ENCODE data around the gene SPDYE4.

SPDYE4 gene

GRCh38 chr17:8785547-8786413, 27.4 kb upstream of the SPDYE4 start:
- DNase-seq (ENCODE audit: low spot score), result peak; percentile 35

DNA sequence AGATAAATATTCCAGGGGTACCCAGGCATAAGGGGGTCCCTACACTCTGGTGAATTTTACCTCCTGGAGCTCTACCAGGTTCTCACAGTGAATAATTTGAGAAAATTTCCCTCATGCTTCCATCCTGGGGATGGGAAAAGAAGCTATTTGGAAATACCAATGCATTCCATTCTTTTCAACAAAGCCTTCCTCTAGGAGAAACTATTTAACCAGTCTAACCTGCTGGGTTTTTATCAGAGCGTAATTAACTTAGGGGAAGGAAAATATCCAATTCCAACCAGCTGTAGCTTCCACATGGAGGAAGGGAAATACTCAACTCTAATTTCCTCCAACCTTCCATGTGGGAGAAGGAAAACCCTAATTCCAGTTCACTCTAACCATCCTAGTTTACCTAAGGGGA, 23.8 kb upstream of the SPDYE4 start:
- no peak for DNase-seq (ENCODE audit: low spot score)

GRCh38 chr17:8781776-8782175, 23.4 kb upstream of the SPDYE4 start:
- DNase-seq (ENCODE audit: low spot score), result no peak

- peak; percentile 11 for DNase-seq (ENCODE audit: low spot score)
These were observed 18.5 kb upstream of the SPDYE4 start for GRCh38 chr17:8776881-8777280.

GRCh38 chr17:8776248-8776647, 17.9 kb upstream of the SPDYE4 start:
- no peak for DNase-seq (ENCODE audit: low spot score)

GRCh38 chr17:8766731-8767130, 8.4 kb upstream of the SPDYE4 start:
- DNase-seq (ENCODE audit: low spot score), result no peak

DNA sequence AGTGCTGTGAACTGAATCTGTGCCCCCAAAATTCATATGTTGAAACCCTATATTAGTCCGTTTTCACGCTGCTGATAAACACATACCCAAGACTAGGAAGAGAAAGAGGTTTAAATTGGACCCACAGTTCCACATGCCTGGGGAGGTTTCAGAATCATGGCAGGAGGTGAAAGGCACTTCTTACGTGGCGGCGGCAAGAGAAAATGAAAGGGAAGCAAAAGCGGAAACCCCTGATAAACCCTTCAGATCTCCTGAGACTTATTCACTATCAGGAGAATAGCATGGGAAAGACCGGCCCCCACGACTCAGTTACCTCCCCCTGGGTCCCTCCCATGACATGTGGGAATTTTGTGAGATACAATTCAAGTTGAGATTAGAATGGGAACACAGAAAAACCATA, 3.7 kb upstream of the SPDYE4 start:
- no peak for DNase-seq (ENCODE audit: low spot score)

- no peak for DNase-seq (ENCODE audit: low spot score)
These were observed 1.2 kb downstream of the SPDYE4 start for GRCh38 chr17:8757189-8757588.

GRCh38 chr17:8755590-8756255, 2.6 kb downstream of the SPDYE4 start:
- no peak for DNase-seq (ENCODE audit: low spot score)

DNA sequence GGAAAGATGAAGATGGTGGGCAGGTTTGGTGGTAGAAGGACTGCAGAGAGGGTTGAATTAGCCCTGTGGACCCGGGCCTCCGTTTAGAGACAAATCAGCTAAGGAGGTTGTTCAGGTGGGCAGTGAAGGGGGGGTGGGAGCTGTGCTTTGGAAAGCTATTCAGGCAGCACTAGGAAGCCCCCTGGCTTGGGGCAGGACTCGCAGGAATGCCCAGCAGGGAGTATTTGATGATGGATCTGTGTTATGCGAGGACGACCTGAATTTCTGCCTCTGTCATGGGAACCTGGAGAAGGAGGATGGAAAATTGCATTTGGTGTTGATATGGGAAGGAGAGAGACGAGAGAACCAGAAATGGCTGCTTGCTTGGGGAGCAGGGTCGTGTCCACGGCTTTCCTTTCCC, 3.5 kb downstream of the SPDYE4 start:
- DNase-seq (ENCODE audit: low spot score), result no peak

DNA sequence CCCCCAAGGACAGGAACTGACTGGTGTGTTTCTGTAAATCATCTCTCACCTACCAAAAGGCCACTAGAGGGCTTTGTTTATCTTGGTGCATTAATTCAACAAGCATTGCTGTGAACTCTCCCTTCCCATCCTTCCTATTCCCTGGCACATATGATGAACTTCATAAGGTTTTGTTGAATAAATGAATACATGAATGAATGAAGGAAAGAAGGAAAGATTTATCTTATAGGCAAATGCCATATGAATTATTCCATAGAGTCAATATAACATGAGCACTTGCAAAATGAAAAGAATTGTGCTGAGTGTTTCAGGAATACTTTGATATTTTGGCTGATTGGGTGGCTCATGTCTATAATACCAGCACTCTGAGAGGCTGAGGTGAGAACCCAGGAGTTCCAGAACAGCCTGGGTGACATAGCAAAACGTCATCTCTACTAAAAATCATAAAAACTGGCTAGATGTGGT, 4.3 kb downstream of the SPDYE4 start:
- no peak for DNase-seq (ENCODE audit: low spot score)

DNA sequence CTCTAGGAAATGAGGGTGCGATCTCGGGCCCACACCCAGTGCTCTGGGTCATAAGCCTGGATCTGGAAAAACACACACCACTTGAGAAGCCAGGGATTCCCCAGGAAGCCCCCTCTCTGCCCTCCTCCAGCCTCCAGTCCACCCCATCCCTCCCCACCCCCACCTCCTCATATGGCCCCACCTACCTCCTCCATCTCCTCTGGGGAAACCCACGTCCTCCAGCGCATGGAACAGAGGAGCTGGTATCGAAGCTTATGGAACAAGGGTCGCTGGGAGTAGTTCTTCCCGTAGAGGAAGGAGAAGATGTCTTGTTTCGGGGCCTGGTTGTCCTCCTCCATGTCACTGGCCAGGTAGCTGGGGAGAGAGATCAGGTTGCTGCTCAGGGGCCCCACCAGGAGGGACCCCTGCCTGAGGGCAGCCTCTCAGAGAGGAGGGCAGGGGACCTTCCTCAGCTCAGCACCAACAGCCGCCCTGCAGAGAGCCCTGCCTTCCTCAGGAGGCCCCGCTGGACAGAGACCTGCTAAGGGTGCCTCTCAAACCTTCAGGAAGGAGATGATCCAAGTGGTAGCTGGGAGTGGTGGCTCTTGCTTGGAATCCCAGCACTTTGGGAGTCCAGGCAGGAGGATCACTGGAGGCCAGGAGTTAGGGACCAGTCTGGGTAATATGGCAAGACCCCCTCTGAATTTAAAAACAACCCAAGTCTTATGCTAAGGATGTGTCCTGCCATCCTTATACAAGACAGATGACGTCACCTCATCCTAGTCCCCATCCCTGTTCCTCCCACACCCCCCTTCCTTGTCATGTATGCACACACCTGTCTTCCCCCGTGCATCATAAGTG, 5.0 kb downstream of the SPDYE4 start:
- no peak for DNase-seq (ENCODE audit: low spot score)

- no peak for DNase-seq (ENCODE audit: low spot score)
These were observed 8.7 kb downstream of the SPDYE4 start for GRCh38 chr17:8749616-8750015.

DNA sequence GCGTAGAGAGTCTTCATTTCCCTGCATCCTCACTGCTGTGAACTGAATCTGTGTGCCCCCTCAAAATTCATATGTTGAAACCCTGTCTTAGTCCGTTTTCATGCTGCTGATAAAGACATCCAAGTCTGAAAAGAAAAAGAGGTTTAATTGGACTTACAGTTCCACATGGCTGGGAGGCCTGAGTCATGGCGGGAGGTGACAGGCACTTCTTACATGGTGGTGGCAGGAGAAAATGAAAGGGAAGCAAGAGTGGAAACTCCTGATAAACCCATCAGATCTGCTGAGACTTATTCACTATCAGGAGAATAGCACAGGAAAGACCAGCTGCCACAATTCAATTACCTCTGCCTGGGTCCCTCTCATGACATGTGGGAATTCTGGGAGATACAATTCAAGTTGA, 10.6 kb downstream of the SPDYE4 start:
- no peak for DNase-seq (ENCODE audit: low spot score)

- DNase-seq (ENCODE audit: low spot score), result no peak
These were observed 11.7 kb downstream of the SPDYE4 start for GRCh38 chr17:8746501-8747236.

DNA sequence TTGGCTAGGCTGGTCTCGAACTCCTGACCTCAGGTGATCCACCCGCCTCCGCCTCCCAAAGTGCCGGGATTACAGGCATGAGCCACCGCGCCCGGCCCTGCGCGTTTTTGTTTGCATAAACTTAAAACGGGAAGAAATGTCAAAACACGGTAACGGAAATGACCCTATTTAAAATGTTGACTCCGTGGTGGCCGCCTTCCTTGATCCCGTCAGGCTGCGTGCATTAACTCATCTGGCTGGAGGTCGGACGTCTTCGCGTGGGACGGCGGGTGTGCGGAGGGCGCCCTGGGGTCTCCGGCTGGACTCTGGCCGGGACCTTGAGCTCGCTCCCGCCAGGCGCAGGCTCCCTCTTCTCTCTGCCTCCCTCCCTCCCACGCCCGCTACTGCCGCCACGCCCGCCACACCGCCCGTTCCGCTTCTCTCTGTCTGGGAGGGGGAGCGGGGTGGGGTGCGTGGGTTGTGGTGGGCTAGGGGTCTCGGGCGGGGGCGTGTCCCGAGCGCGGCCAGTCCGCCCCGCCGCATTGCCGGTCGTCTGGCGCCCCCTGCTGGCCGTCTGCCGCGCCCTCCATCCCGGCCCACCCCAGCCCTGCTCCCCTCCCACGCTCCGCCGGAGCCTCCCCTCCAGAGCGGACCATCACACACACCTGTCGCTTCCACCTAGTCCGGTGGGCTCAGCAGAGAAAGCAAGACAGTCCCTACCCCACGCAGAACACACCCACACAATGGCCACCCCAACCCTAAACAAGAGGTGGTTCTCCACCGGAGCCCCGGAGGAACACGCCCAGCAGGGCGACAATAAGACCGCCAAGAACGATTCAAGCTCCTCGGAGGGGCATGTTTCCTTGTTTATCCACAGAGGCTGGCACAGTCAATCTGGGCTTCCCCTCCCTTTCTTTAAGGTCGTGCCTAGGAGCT, 12.5 kb downstream of the SPDYE4 start:
- peak; percentile 30 for DNase-seq (ENCODE audit: low spot score)

GRCh38 chr17:8744086-8744785, 14.1 kb downstream of the SPDYE4 start:
- no peak for DNase-seq (ENCODE audit: low spot score)

DNA sequence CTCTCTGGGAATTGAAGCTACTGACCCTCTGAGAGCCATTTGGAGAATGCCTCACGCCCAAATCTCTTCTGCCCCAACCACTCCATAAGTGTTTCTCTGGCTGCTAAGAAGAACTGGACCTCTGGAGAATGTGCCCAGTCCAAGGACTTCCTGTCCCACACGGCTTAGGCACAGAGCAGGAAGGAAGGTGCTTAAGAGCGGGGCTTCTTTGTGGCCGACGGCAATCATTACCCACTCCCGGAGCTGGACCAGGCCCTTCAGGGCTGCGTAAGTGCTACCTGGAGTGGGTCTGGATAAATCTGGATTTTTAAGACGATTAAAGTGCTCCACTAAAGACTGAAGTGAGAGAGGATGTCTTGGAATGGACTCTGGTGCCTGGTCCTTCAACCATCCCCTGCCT, 15.5 kb downstream of the SPDYE4 start:
- DNase-seq (ENCODE audit: low spot score), result no peak

- no peak for DNase-seq (ENCODE audit: low spot score)
These were observed 16.1 kb downstream of the SPDYE4 start for GRCh38 chr17:8742274-8742673.

- no peak for DNase-seq (ENCODE audit: low spot score)
These were observed 16.6 kb downstream of the SPDYE4 start for GRCh38 chr17:8741771-8742170.
